HG03460 (cell line): ENCODE results near the gene ZFHX3.
A peak's percentile ranks its signal among the peaks of the same experiment; 100 is the strongest.

Experiments used
- ATAC-seq: cut with Tn5 transposase; IDR thresholded peaks from one replicate; pipeline ENCODE4 v1.9.1; 2021; ENCODE audit not compliant: unreplicated experiment

Gene ZFHX3

DNA sequence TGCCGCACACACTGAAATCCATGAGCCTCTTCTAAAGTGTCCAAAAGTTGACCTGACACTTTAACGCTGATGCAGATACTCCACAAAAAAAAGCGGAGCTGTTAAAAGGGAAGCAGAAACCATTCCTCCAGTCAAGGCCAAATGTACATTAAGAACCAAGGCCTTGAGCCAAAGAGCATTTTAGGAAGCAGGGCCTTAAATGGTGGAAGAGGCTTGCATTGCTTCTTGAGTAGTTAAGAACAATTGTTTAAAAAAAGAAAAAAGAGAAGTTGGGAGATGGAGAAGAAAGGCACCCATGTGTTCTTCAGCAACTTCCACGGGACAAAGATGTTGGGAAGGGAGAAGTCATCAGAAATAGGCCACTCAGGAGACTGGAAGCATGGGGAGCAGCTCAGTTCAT lies 6.3 kb downstream of the ZFHX3 start:
- no peak for ATAC-seq

- ATAC-seq = no peak
Observed at GRCh38 chr16:73040735-73041402, 7.1 kb downstream of the ZFHX3 start.

- ATAC-seq = no peak
Observed at GRCh38 chr16:73040136-73040535, 7.8 kb downstream of the ZFHX3 start.

DNA sequence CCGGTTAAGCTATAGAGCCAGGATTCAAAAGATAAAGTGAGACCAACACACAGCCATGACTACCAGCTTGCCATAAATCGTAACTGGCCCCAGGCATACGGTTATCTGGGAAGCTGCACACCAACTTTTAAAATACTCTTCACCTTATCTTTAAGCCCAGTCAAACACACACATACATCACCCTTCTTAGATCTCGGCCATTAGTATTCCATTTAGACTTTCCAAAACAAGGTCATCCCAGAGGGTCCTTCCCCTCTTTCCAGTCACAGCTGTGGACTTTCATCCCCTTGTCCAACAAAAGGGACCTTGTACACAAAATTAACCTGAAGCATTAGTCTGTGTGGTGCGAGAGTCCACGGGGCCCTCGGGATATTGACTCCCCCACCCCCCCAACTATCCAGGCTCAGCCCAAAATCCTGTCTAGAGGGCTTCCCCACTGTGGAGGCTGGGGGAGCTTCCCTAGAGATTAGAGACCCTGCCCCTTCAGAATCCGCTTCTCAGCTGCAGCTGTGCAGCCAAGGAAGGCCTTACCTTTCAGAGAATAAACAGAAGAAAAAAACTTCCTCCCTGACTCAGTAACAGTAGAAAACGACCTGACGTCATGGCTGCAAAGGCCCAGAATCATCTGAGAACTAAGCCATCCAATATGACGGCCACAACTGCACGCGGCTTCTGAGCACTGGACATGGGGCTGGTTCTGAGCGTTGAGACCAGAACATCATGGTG lies 9.9 kb downstream of the ZFHX3 start:
- ATAC-seq = no peak

GRCh38 chr16:73037331-73037745 lies 10.6 kb downstream of the ZFHX3 start:
- ATAC-seq = no peak

DNA sequence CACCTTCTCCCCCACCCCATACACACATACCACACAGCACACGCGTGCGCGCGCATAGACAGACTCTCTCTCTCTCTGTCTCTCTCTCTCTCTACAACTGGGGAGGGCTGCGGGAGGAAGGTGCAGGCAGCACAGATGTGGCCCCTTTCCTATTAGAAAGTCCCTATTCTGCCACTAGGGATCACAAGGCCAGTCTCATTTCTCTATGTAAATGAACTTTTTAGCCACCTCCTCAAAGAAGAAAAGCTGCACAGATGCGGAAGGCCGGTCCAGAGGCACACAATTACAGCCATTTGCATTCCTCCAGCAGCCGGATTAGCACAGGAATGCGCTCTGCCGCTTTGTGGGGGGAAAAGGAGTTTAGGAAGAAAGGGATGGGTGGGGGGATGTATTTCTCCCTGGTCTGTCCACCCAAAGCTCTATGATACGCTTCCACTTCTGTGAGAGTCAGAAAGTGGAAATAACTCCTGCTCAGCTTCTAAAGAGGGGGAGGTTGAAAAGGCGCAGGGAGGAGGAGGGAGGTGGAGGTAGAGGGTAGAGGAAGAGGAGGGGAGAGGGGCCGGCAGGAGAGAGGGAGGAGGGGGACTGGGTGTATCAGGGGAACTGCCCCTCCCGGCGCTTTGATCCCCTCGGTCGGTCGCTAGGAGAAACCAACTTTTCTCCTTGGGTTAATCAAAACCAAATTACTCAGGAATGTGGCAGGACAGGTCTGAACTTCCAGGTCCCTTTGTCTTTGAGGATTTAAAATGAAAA lies 11.7 kb downstream of the ZFHX3 start:
- ATAC-seq = peak; percentile 74

GRCh38 chr16:73034374-73034773 lies 13.6 kb downstream of the ZFHX3 start:
- ATAC-seq = peak; percentile 44

DNA sequence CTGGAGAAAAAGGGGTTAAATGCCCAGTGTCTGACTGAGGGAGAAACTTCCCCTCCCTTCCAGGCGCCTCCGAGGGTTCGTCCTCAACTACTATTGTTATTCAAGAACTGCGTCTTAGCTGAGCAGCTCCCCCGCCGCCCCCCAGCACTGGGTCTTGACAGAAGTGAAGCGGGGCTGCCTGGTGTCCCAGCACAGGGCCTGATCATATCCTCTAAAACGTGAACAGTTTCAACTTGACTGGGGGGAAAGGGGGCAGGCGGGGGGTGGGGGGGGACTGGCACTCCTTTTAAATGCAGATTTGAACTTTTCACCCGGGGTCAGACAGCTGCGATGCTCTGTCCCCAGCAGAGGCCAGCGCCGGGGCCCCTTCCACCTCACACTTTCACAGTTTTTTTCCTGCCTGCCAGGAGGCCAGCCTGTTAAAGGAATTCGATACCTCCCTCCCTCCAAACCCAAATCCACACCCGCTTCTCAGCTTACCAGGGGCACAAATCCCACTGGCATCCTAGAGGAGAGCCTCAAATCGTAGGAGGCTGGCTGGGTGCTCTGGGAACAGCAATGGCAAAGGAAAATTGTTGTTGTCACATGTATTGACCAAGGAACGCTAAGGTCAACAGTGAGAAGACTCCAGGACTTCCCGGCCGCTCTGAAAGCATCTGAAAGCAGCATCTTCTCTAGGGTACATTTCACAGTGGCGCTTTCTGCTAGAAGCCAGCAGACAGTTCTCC lies 14.5 kb downstream of the ZFHX3 start:
- ATAC-seq = no peak

GRCh38 chr16:73032541-73033270 lies 15.2 kb downstream of the ZFHX3 start:
- no peak for ATAC-seq

GRCh38 chr16:73031984-73032383 lies 15.9 kb downstream of the ZFHX3 start:
- ATAC-seq = no peak

DNA sequence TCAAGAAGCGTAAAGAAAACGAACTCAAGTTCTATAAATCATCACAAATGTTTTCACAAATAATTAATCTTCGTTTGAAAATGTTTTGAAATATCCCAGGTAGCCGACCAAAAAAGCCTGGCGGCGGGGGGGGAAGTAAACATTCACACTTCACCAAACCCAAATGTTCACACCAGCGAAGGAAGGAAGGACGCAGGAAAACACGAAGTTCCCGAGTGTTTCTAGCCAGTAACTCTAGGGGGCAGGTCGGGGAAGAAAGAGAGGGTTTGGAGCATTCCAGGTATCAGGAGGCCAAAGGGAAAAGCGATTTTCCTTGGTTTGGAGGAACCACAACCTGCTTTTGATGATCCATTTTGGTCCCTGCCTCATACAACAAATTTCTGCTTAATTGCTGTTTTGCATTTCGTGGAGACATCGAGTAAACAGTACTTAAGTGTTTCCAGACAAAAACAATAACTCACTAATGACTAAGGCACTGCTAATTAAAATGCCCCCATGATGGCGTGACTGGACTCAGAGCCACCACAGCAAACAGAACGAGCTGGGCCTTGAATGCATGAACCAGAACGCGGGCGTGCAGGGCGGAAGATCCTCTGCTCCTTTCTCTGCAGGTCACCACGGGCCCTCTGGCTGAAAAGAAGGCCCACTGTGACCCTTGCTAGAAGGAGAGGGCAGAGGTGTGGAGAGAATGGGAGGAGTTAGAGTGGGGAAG lies 16.6 kb downstream of the ZFHX3 start:
- ATAC-seq = no peak

DNA sequence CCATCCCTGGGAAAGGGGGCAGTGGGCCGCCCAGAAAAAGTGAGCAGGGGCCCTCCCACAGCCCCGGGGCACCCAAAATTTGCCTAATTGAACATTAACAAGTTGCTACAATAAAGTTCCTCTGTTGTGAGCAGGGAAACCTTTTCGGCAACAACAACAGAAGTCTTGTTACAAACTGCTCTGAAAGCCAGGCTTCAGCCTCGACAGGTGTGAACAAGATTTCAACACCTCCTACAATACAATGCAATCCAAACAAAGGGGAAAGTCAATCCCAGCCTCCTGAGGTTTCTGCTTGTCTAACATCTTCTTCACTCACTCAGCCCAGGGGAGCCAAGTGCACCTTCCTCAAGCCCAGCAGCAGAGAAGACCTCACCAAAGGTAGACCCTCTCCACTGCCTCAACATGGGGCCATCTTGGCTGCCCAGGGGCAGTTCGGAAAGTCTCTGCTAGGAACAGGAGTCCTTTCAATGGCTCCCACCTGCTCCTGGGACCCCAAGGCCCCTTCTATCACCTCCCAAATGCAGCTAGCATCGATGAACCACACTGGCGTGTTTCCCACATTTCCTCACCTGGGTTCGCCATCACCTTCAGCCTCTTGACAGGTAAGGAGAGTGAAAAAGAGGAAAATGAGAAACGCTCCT lies 19.1 kb downstream of the ZFHX3 start:
- no peak for ATAC-seq

DNA sequence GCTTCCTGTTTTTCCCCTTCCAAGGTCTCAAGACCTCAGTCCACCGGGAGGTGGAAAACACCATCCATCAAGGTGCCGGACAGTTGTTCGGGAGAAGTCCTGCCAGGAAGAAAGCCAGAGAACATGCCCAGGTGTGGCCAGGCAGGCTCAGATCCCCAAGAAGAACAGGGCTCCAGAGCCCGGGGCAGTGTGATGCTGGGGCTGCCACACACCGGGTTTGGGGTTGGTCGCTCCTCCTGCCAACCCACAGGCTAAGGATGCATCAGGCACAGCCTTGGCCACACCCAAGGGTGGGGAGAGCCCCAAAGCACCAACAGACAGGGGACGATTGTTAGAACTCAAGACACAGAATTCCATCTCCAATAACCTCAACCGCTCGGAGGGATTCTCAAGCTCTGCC lies 19.7 kb downstream of the ZFHX3 start:
- no peak for ATAC-seq

DNA sequence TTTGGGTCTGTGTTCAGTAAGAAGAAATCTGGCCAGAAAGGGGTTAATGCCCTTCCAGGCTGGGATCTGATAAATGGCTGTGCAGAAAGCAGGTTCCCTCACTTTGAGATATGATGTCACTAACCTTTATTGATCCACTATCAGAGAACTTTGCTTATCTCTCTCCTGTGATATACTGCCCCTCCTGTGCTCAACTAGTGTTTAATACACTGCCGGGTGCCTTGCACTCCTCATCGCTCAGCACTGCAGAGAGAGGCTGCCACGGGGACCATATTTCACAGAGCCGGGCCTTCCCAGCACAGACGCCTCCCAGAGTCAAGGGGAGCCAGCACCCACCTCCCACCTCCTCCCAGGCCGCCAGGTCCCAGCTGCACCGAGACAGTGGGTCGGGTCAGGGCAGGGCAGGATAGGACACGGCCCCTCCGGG lies 20.2 kb downstream of the ZFHX3 start:
- no peak for ATAC-seq

DNA sequence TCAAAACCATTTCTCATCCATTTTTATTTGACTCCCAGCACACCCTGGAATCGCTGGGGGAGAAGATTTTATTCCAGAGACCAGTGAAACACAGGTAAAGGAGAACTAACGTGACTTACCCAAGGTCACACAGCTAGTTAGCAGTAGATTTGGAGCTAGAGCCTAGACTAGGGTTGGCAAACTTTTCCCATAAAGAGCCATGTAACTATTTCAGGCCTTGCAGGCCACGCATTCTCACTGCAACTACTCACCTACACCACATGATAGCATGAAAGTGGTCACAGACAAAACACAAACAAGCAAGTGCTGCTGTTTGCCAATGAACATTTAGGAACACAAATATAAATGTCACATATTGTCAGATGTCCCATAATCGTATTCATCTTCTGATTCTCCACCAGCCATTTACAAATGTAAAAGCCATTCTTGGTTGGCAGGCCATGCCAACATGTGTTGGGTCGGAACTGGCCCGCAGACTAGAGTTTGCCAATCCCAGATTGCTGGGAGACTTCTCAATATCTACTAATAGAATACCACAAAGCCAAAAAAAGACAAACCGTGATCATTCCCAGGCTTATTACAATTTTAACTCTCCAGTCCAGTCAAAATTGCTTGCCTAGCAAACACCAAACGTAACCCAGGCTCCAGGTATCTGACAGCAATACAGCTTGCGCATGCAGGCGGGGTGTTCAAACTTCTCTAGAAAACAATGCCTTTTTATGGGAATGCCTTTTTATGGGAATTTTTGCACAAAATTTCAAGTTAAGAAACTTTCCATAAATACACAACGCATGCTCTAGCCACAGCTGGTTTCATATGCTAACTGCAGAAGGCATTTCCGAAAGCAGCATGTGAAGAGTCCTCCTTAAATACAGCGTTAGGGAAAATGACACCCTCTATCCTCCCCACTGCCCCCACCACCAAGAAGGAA lies 20.9 kb downstream of the ZFHX3 start:
- ATAC-seq = no peak

- ATAC-seq = no peak
Observed at GRCh38 chr16:73025856-73026210, 22.1 kb downstream of the ZFHX3 start.

- ATAC-seq = no peak
Observed at GRCh38 chr16:73025151-73025855, 22.6 kb downstream of the ZFHX3 start.

- ATAC-seq = no peak
Observed at GRCh38 chr16:73024571-73025105, 23.3 kb downstream of the ZFHX3 start.
